HTERT RPE-1 (cell line): ENCODE data around the gene S100A14.

Source experiments
- in situ Hi-C: fragments of 300-500 bp; cut with MboI; formaldehyde crosslinking; loops from 4 replicates; pipeline ENCODE4 v1.14.3; 2020; ENCODE audit warnings: low sequenced_read_pairs

The S100A14 gene

DNA sequence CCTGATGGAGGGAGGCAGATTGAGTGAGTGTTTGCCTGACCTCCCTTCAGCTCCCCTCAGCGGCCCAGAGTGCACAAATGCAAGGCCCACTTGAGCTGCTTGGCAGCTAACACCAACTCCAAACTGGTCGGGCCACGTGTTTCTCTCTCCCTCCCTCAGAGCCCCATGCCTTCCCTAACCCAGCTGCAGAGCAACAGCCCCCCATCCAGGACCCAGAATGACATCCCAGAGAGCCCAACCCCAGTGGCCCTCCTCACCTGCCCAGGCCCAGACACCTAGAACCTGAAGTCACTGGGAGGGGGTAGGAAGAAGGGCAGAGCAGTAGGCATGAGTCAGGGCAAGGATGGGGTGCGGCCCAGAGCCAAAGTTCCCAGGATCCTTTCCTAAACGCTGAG lies 789 bp upstream of the S100A14 start:
- in situ Hi-C loops: no loop called here

DNA sequence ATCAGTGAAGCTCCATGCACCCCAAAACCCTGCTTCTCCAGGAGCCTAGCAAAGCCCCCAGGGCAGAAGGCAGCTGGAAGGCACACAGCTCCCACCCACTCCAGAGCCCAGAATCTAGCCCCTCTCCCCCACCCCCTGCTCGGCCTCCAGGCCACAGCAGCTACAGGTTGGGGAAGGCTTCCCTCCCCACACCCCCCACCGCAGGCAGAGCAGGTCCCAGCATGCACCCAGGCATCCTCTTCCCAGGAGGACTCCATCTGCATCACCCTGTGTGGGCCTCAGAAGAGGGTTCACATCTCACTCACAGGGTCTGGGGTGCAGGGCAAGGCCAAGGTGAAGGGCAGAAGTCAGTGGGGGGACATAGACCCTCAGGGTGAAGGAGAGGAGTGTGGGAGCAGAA lies 719 bp downstream of the S100A14 start:
- in situ Hi-C loops: no loop called here

DNA sequence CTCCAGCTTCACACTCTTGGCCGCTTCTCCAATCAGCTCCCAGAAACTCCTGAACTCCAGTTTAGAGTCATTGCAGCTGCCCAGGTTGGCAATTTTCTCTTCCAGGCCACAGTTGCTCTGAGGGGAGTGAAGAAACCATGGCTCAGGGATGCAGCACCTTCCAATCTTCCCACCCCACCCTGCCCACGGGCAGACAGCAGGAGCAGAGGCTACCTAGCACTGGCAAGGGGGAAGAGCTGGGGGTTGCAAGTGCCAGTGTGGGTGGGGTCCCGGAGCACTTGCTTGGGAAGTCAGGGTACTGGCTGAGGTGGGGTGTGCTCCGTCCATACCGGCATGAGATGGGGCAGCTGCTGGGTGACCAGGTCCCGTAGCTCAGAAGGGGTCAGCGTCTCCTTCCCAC lies 1.2 kb downstream of the S100A14 start:
- in situ Hi-C loops: no loop called here

DNA sequence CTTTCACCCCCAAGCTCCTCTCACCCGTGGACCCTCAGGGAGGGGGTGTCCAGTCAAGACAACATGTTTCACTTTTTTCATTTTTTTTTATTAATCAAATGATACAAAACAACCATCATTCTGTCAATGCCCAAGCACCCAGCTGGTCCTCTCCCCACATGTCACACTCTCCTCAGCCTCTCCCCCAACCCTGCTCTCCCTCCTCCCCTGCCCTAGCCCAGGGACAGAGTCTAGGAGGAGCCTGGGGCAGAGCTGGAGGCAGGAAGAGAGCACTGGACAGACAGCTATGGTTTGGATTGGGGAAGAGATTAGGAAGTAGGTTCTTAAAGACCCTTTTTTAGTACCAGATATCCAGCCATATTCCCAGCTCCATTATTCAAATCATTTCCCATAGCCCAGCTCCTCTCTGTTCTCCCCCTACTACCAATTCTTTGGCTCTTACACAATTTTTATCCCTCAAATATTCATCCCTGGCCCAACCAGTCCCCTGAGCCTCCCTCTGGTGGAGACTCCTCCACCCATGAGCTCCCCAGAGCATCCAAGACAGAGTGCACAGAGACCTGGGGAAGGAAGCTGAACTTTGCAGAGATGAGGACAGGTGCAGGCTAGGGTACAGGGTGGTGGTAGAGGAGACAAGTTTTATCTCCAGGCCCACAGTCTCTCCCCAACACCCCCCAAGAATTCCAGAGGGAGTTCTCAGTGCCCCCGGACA lies 1.8 kb downstream of the S100A14 start:
- in situ Hi-C loops: no loop called here

DNA sequence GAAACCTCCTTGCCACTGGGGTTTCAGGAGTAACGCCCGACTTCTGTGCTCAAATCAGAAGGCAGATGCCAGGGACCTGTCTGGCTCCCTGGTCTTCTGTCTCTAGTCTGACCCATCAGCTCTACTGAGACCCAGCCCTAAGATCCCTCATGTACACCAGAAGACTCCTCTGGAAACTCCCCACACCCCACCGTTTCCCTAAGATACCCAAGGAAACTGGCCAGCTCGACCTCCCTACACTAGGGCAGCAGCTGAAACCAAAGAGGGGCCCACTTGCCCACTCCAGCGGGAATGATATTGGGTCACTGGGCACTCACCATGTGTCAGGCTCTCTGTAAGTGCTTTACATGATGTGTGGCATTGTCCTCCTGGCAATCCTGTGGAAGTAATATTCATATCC lies 2.7 kb downstream of the S100A14 start:
- in situ Hi-C loops: no loop called here

DNA sequence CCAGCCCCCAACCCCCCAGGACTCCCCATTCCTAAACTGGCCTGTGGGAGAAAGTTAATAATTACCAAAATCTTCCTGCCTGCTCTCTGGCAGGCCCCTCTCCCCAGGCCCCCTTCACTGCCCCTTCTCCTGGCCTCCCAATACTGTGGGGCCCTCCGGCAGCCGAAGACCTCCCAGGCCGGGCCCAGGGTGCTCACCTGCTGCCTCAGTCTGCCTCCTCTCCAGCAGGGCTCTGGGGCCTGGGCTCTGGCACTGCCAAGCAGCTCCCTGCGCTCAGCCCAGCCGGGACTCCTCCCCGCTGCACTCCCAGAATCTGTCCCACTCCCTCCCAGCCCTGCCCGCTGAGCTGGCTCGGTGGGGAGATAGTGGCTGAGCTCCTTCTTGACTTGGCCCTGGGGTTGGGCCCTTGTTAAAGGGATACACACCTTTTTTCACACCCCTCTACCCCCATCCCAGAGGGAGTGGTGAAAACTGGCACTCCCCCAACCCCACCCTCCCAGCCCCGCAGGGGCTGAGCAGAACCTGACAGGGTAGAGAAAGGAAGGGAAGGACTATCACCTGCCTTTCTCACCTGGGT lies 3.3 kb downstream of the S100A14 start, which contains the start of gene S100A16:
S100A16 (minus strand) TSS at position 383 of the 577 bp plus-strand sequence. CDS start 4,986 bp downstream, outside the sequence.
- in situ Hi-C loops: no loop called here

DNA sequence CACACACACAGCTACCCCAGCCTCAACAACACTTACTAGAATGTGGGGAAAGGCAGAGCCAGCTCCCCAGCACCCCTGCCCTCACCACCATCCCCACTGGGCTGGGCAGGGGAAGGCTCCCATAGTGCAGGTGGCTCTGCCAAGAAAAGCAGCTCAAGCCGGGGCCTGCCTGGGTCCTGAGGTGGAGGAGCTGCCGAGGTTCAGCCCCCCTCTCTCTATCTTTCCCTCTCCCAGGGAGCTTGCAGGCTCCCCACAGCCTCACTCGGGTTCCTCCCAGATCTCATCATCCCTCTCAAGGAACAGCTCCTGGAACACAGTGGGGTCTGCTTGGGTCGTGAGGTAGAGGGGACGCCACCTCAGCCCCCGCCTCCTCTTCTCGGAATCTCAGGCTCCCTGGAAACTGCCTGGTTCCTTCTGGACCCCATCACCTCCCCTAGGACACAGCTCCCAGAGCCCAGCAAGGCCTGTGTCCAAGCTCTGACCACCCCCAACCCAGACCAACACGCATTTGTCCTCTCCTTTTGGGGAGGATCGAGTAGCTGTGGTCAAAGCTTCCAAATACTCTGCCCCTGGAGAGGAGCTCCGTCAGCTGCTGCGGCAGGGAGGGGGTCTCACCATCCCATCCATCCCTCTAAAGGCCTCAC lies 3.9 kb downstream of the S100A14 start:
- in situ Hi-C loops: no loop called here

DNA sequence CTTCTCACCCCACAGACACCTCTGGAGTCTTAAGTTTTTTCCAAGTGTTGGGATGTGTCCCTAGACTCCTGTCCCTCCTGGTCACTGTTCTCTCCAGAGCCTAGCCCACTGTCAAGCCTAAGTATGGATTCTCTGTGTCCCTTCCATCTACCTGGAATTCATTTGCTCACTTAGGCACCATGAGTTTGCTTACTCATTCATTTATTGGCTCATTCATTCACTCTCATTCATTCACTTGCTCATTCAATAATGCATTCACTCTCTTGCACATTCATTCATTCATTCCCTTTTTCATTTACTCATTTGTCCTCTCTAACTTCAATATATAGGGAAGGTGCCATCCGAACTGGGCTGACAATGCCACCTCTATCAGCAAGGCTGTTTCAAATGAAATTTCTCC lies 4.8 kb downstream of the S100A14 start:
- in situ Hi-C loops: no loop called here

DNA sequence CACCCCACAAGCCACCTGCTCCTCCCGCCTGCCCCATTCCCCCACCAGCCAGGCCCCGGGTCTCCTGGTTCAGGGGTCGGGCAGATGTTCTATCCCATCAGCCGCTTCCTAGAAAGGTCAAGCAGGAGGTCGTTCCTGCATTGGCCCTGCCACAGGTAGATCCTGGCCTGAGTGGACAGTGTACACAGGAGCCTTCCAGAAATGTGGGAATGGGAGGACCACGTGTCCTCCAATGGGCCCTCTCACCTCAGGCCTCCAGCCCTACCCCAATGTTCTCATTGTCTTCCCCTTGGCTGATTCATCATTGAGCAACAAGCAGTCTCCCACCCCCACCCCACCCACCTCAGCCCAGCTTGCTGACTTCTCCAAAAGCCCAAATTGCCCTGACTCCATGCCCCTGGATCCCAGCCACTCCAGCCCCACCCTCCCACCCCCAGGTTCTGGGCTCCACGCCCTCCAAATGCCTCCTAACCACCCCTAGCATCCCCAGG lies 5.3 kb downstream of the S100A14 start:
- in situ Hi-C loops: no loop called here

DNA sequence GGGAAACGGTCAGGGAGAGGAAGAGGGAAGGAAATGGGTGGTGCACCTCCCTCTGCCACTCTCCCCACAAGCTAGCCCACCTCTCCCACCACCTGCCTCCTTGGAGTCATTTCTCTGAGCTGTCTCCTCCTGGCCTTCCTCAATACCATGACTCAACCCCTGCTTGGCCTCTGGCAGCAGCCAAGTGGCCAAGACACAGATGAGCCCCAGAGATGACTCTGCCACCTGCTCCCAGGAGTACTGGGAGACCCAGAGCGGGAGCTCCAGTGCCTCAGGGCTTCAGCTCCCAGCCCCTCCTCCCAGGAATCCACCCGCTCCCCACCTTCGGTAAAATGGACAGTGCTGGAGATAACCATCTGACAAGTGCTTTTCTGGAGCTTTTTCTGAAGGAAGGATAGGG lies 5.8 kb downstream of the S100A14 start:
- in situ Hi-C loops: no loop called here

DNA sequence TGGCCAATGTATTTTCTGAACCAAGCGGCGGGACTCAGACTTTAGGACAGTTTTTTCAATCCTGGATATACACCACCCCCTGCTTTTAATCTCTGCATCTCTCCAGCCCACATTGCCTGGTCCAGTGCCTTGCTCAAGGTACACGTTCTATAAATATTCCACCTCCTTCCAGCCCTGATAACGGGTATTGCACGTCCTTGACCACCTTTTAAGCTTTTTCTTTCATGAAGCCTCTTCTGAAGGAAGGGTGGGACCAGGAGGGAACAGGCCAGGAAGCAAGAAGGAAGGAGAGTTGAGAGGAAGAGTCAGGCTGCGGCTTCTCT lies 6.6 kb downstream of the S100A14 start:
- in situ Hi-C loops: no loop called here

DNA sequence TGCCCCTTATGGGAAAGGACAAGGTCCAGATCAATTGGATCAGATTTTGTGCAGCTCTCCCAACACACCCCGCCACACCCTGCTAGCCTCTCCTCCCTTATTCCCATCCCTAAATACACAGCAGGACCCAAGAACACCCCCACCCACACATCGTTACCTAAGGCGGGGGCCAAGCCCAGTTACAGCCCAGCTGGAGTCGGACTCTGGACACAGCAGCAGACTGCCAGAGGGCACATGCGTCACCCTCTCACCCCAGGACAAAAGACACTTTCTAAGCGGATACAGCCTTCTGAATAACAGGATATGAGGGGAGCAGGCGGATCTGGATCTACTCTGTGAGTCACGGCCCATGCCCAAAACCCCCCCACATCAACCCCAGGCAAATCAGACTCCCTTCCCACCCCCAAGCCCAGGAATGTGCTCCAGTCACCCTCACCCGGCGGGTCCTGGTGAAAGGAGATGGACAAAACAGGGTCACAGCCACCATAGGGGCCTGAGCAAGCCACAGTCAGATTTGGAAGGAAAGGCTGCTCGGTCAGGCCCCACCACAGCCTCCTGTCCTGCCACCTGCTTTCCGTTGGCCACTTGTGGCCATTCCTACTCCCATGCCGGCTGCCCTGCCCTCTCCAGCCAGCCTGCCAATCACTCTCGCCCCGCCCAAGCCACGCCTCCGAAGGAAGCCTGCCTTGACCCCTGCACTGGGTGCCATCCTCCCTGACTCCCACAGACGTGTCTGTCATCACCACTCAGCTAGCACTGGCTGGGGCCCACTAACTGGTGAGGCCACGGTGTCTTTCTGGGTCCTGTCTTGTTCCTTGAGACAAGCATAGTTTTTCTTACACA lies 7.2 kb downstream of the S100A14 start:
- in situ Hi-C loops: no loop called here

DNA sequence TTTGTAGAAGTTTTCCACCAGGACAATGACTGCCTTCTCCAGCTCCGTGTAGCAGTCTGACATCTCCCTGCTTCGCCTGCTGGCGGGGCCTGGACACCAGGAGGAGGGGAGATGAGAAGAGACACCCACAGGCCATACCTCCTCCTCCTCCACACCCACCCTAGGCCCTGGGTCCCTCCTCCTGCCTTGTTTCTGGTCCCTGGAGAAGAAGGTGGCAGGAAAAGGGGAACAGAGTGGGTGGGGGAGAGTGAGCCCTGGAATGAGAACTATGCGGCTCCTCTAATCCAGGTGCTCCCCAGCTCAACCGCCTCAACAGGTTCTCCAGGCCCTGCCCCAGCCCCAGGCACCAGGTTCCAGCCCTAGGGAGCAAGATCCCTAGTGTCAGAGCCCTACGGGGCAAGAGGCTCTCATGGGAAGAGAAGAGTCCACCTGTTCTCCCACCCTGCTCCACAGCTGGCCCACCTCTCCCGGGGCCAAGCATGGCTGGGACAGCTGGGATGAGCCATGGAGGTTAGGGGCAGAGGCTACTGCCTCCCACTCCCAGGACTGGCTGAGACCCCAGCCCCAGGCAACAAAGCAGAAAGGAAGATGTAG lies 7.9 kb downstream of the S100A14 start:
- in situ Hi-C loops: no loop called here

DNA sequence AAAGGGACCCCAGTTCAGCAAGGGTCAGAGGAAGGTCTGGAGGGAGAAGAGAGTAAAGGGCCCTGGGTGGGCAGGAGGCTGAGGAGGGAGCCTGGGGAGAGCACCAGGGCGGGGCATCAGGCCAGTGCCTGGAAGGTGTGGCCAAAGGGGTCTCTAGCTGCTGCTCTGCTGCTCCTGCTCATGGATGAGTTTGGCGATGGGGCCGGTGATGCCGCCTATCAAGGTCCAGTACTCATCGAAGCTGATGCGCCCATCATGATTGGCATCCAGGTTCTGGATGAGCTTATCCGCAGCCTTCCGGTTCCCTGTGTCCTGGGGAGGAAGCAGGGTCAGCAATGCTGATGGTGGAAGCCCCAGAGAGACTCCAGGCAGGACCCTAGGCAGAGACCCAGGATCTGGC lies 8.7 kb downstream of the S100A14 start:
- in situ Hi-C loops: no loop called here

DNA sequence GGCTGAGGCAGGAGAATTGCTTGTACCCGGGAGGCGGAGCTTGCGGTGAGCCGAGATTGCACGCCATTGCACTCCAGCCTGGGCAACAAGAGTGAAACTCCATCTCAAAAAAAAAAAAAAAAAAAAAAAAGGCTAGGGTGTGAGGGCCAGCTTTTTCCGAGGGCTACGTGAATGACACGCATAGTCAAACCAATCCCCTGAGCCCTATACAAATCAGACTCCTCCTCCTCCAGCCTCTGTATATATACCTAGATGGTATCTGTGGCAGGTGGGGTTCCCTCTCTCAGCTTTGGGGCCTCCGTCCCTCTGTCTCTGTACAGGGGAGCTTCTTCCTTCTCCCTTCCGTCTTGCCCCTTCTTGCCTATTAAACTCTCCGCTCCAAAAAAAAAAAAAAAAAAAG lies 9.9 kb downstream of the S100A14 start:
- in situ Hi-C loops: no loop called here

DNA sequence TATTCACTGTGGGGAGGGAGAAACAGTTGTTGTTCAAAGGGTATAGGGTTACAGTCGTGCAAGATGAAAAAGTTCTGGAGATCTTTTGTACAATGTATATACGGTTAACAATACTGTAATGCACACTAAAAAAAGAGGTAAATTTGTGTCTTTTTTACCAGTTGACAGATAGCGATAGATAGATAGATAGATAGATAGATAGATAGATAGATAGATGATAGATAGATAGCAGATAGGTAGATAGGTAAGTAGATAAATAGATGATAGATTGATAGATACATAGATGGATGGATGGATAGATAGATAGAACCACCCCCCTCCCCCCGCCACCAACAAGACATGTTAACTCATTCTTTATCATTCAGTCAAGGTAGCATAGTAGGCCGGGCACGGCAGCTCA lies 13.4 kb downstream of the S100A14 start:
- in situ Hi-C loops: no loop called here

DNA sequence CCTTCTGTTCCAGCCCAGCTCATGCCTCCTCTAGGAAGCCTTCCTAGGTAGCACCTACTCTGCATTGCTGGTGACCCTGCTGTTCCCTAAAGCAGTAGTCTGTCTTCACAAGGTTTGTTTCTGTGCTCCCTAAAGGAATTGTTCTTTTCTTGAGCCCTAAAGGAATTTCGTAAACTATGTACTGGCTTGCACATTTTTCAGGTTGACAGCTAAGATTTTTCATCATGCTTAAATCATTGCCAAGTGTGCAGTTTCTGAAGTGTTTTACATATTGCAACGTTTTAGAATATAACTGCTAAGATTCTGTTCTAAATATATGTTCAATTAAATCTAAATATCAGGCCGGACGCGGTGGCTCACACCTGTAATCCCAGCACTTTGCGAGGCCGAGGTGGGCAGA lies 16.3 kb downstream of the S100A14 start:
- in situ Hi-C loops: no loop called here

DNA sequence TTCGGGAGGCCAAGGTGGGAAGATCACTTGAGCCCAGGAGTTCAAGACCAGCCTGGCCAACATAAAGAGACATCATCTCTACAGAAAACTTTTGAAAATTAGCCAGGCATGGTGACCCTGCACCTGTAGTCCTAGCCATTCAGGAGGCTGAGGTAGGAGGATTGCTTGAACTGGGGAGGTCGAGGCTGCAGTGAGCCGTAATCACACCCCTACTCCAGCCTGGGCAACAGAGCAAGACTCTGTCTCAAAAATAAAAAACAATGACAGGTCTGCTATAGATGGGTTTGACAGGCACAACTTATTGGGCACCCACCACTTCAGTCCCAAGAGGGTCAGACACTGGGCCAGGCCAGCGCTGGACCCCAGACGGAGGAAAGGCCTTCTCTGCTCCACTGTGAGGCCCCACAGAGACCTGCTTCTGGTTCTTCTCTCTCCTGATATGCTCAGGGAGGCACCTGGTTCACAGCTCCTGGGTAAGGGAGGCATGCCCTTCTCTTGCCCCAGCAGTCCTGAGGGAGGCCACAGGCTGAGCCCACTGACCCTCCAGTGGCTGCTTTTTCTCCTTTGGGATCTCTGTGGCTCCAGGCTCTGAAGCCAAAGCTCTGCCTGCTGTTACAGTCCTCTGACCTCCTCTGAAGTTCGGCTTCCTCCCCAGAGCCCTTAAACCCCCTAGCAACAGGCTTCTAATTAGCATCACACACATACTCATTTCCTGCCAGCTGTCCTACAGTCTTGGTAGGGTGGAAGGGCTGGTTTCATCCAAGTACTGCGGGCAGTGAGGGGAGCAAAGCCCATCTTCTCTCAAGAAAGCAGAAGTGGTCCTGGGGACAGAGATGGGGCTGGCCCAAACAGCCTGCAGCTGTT lies 17.6 kb downstream of the S100A14 start:
- in situ Hi-C loops: no loop called here

DNA sequence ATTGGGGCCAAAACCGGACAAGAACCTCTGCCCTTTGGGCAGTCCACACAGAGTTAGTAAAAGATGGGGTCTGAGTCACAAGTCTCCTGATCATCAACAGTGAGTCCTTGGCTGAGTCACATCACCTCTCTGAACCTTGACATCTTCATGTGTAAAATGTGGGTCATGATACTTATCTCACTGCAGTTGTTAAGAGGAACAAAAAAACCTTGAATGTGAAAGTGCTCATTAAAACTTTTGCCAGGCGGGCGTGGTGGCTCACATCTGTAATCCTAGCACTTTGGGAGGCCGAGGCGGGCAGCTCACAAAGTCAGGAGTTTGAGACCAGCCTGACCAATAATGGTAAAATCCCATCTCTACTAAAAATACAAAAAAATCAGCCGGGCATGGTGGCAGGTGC lies 18.9 kb downstream of the S100A14 start:
- in situ Hi-C loops: no loop called here

DNA sequence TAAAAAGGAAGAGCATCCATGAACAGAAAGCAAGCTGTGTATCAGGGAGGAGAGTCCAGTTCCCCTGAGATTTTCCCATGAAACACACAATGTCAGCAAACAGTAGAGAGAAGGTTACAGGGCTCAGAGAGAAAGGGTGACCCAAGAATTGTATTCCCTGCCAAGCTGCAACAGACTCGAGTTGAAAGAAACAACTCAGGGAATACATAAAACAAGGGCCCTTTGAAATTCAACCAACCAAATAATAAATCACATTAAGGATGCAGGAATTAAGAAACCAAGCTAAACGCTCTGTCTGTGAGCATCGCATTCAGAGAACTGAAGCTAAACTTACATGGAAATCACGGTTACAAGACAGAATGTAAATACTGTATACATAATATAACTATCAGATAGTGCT lies 23.4 kb downstream of the S100A14 start:
- in situ Hi-C loops: no loop called here
